IPS DF 19.7 (cell line): ENCODE results near the gene OSBPL6.
"Not testable (repeated sequence)": the region's sequence is repeated elsewhere in the genome, so short reads cannot be mapped to it uniquely, and the experiment has no call there.

Source experiments
- DNase-seq: peaks from one replicate; pipeline ENCODE4 v3.0.0-alpha.2; 2013; ENCODE audit warnings: low read depth, low spot score

Gene OSBPL6

DNA sequence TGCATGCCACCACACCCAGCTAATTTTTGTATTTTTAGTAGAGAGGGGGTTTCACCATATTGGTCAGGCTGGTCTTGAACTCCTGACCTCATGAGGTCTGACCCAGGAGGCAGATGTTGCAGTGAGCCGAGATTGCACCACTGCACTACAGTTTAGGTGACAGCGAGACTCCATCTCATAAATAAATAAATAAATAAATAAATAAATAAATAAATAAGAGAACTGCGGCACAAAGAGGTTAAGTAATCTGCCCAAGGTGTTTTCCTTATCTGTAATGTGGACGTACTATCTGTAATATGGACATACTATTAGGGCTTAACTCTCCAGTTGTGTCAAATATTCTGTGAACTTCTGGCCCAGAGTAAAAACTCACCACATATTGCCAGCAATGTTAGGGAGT, 4.1 kb downstream of the OSBPL6 start:
- DNase-seq = not testable (repeated sequence)

DNA sequence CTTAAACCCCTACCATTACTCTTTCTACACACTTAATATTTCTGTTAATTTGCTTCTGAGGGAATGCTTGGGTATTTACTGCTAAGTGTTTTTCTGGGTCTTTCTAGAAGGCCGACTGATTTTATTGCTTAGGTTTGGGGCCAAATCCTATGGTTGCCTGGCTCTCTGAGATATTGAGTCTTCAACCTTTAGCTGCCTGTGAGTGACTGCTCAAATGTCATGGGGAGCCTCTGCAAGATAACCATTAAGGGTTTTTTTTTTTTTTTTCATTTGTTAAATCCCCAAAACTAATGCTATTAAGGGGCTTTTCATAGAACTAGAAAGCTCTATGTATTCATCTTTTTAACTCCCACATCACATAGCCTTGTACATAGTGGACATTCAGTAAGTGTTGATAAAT, 5.0 kb downstream of the OSBPL6 start:
- no peak for DNase-seq

DNA sequence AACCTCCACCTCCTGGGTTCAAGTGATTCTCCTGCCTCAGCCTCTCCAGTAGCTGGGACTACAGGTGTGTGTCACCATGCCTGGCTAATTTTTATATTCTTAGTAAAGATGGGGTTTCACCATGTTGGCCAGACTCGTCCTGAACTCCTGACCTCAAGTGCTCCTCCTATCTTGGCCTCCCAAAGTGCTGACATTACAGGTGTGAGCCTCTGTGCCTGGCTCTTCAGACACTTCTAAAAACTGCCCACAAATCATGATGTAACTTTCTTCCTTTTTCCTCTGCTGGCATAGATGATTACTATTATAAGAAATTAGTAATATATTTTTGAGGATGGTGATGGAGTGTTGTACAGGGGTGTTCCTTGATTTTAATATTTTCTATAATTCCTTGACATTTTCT, 6.0 kb downstream of the OSBPL6 start:
- no peak for DNase-seq

DNA sequence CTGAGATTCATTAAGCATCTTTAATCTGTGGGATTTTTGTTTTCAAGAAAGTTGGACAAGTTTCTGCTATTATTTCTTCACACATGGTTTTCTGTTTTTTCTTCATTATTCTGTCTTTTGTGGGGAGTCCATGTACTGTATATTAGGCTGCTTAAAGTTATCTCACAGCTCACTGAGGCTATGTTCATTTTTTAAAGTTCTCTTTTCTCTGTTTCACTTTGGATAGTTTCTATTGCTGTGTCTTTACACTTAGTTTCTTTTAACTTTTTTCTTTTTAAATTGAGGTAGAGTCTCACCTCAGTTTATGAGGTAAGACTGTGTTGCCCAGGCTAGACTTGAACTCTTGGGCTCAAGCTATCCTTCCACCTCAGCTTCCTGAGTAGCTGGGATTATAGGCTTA, 8.6 kb downstream of the OSBPL6 start:
- no peak for DNase-seq

DNA sequence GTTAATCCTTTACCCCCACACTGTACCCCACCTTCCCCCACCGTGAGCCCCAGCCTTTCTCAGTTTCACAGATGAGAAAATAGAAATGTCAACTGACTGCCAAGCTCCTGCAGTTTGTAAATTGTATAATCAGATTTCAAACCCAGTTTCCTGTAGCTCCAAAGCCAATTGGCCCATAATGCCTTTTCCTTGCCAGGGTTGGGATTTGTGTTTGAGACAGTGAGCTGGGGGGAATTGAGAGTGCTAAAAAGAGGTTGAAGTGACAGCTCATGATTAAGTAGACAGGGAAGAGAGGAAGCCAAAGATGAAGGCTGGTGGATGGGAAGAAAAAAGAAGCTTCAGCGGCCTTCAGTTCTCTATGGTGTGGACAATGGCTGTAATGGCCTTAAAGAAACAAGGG, 10.7 kb downstream of the OSBPL6 start:
- no peak for DNase-seq

DNA sequence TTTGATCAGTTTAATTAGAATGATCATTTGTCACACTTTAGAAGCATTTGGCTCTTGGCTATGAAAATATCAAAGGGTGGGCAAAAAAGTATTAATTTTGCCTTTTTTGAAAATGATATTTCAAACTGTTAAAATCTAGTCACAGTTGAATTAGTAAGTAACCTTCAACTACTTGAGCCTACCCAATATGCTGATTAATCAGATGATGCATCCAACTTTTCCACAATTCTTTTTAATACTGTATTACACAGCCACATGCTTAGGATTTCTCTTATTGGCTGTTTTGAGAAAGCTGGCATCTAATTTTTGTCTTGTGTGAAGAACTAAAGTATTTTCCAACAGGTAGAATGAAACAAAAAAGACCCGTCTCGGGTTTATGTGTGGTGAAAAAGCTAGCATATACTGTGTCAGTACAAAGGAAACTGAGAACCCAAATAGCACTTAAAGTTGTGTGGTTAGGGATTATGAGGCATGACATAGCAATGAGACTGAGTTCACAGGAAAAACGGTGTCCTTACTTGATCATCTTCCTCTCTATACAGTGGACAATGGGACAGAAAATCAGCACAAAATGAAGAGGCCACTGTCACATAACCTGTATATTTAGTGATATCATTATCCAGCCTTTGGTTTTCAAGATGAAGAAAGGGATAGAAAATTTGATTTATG, 11.7 kb downstream of the OSBPL6 start:
- no peak for DNase-seq

DNA sequence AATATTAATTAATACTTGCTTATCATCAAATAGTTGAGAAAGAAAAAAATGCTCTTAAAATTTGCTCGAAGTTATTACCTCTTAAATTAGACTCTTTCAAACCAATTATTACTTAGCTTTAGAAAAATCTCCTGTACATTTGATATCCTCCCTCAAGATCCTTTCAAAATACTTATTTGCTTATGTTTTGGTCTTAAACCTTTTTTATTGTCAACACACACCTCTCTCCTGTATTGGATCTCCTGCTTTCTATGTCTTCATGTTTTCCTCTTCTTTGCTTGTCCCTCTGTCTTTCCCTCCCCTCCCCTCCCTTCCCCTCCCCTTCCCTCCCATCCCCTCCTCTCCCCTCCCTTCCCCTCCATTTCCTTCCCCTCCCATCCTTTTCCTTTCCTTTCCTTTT, 14.0 kb downstream of the OSBPL6 start:
- no peak for DNase-seq

DNA sequence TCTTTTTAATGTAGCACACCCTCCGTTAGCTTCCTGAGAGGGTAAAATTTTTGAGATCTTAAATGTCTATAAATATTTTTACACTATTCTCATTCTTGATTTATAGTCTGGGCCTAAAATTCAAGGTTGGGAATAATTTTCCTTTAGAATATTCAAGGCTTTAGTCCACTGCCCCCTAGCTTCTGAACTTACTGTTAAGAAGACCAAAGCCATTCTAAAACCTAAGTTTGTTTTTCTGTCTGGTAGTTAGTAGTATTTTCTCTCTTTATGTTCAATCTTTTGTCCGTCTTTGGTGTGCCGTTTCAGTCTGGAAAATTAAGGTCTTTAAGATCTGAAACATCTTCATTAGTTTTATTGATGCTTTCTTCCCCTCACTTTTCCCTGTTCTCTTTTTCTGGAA, 14.5 kb downstream of the OSBPL6 start:
- no peak for DNase-seq

DNA sequence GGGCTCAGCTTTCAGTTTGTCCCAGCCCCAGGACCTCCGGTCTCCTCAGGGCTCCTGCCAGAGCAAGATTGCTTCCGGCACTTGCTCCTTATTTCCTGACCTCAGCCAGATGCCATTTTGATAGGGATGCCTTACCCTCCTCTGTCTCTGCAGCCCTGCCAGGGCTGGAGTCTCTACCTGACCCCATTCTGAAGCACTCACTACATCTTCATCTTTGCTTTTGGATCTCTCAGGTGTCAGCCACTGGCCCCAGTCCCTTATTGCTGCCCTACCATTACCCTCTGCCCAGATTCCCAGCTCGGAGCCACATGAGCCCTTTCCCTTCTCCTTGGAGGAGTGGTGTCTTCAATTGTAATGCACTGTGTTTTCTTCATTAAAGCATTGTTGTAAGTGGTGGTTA, 17.1 kb downstream of the OSBPL6 start:
- no peak for DNase-seq

DNA sequence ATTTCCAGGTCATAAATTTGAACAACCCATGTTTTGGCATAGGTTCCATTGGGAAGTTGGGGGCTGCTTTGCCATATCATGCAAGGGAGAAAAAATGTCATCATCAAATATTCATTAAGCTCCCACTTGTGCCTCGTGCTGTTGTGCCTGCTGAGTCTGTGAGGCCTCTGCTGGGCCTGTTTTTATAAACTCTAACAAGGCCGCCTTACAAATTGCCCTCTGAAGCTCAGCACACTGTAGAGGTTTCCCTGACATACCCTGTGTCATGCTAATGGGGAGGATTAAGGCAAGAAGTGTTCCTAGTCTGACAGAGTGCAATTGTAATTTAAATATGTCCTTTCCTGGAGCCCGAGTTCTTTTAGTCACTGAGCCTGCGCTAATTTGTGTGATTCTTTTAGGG, 17.6 kb downstream of the OSBPL6 start:
- peak; percentile 88 for DNase-seq

DNA sequence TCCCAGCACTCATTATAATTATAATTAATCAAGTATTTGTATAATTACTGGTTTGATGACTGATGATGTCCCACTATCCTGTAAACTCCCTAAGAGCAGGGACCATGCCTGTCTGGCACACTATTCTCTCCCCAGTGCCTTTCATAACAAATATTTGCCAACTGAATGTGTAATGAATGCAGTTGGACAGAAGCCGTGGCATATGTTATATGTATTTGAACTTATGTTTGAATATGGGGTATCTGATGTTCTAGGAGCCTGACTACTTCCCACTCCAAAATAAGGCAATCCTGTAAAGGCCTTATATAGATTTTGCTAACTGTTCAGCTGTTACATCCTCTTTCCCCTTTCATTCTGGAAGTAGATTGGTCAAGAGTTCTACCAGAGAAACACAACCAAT, 19.7 kb downstream of the OSBPL6 start:
- DNase-seq = no peak

DNA sequence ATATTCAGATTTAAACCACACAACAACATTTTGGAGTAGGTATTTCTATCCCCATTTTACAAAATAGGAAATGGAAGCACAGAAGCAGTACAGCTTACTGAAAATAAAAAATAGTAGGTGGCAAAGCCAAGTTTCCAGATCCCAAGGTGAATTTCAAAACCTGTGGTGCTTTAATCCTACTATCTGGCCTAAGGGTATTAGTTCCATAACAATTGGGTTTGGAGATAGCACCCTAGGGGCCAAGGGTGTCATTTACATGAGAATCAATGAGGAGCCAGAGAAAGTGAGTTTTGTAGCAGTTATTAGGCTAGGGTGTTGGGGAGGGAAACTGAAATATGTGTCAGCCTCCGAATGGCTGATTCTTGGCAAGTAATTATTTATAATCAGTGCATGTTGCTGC, 24.9 kb downstream of the OSBPL6 start:
- no peak for DNase-seq

DNA sequence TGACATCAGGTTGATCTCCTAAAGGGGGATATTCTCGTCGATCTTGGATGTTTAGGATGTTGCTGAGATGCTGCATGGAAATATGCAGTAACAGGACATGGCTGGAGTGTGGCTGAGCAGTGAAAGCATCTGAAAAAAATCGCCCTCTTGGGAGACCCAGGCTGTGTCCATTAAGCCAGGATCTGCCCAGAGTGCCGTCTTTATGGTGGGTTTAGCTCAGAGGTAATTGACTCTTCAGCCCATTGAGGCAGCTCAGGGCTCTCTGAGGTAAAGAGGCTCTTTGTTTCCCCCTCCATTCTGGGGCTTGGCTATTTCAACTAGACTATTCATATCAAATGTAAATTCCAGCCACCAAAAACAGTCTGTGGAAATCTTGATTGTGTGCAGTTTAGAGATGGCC, 26.5 kb downstream of the OSBPL6 start:
- no peak for DNase-seq

DNA sequence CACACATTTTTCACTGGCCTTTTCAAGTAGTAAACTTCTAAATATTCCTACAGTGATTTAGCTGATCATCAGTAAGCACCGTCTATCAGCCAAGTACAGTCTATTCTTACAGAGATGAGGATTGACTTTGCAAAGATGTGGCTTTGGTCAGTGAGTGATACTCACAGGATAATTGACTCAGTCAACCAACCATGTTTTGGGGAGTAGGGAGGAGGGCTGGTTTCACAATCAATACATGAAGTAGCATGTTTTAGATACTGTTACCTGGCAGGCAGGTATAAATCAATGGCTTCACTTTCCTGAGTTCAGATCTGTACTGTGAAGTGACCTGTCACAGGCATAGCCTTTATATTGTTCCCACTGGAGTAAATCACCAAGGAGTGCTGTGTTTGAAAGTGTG, 27.2 kb downstream of the OSBPL6 start:
- DNase-seq = no peak

DNA sequence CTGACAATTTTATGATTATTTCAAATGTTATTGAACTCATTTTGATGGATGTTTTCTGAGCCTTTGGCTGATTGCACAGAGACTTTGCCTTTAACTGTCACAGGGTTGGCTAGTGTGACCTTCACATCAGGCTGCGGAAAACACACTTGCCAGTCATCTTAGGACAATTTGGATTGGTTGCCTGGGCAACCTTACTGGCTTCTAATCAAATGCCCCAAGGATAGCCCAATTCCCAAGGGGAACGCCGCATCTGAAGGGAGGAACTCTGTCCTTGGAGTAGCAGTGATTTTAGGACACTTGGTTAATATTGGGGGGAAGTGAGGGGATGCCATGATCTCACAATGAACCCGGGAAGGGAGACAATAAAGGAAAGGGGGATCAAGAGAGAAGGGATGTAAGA, 29.5 kb downstream of the OSBPL6 start:
- DNase-seq = no peak

DNA sequence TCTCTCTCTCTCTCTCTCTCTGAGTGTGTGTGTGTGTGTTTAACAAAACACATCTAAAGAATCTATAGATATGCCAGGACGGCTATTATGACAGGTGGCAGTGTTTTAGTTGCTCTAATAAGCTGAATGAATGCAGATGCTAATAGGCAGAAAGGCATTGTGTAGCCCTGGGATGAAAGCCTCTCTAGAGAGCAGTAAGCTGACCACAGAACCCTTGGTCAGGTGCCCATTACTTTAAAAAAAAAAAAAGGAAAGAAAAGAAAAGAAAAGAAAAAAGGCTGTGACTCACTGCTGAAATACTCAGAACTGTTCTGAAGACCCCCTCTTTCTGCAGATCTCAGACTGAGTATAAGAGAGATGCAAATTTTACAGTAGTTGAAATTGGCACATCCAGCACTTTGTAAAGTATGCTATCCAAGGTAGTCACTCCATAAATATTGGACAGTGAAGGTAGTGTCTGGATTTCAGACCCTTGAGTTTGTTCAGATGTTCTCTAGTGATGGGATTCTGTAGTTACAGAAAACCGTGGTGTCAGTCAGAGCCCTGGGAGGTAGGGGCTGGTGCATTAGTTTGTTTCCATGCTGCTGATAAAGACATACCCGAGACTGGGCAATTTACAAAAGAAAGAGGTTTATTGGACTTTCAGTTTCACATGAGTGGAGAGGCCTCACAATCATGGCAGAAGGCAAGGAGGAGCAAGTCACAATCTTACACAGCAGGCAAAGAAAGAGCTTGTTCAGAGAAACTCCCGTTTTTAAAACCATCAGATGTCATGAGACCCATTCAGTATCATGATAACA, 30.9 kb downstream of the OSBPL6 start:
- DNase-seq = no peak

DNA sequence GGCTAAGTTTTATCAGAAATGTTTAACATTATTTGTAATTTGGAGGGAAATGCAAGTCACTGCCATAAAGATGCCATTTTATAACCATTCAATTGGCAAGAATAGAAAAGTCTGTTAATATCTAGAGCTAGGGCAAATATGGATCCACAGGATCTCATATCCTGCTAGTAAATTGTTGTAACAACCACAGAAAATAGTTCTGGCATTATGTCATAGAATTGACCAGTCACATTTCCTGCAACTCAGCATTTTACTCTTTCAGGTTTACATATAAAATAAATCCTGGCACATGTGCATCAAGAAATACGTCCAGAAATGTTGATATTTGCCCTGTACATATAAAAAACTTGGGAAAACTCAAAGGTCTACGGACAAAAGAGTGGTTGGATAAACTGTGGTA, 32.9 kb downstream of the OSBPL6 start:
- no peak for DNase-seq

DNA sequence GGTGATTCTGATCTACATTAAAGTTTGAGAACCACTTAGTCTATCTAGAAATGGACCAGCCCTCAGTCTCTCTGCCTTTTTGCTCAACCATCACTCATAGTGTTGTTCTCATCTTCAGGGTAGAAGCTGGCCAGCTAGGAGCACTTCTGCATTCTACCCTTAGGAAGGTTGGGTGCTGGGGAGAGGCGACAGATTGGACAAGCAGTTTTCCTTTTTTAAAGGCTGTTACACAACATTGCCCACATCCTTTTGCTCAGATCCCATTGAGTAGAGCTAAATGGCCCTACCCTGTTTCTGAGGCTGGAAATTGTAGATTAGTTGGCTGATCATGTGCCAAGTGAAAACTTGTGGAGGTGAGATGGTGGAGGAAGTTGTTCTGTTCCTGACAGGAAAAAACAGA, 35.6 kb downstream of the OSBPL6 start:
- DNase-seq = no peak

DNA sequence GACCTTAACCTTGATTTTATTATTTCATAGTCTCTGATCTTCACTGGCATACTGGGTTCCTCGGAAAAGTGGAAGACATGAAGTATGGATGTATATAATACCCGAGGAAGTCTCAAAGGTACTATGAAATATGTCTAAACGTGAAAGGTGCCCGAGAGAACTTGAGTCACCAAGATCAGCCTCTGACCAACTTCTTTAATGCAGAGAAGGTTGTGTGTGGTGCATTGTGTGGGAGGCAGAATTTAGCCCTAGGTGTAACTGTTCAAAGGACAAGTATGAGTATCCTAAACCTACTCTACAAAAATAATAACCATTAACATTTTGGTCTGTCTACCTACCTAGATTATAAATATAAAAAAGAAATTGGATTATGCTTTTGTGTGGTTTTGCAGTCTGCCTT, 36.1 kb downstream of the OSBPL6 start:
- DNase-seq = no peak

DNA sequence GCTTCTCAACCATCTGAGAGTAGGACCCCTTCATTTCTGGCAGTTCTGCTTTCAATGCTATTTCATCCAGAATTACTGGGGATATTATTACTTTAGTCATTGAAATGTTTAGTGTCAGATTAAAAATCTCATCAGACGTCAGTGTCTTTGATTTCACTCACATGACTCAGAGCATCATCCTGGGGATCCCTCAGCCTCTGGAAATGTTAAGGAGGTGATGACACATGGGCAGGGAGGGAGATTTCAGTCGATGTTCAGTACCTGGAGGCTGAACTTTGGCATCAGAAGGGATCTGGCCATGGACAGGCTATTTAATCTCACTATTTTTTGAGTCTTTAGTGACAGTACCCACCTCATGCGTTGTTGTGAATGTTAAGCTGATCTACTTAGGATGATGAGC, 39.1 kb downstream of the OSBPL6 start:
- no peak for DNase-seq

DNA sequence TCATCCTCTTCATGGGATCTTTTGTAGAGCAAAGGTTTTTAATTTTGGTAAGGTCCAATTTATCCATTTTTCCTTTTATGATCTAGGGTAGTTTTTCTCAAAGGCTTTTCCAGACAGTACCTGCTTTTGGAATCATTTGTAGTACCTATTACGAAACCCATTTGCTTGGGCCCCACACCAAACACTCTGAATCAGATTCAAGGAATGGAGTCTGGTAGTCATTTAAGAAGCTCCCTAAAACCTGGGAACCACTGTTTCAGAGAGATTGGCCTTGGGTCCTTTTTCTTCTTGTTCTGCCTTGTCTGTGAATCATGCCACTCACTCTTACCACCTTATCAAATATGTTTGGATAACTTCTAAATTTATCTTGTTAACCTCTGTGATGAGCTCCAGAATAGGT, 40.3 kb downstream of the OSBPL6 start:
- no peak for DNase-seq

DNA sequence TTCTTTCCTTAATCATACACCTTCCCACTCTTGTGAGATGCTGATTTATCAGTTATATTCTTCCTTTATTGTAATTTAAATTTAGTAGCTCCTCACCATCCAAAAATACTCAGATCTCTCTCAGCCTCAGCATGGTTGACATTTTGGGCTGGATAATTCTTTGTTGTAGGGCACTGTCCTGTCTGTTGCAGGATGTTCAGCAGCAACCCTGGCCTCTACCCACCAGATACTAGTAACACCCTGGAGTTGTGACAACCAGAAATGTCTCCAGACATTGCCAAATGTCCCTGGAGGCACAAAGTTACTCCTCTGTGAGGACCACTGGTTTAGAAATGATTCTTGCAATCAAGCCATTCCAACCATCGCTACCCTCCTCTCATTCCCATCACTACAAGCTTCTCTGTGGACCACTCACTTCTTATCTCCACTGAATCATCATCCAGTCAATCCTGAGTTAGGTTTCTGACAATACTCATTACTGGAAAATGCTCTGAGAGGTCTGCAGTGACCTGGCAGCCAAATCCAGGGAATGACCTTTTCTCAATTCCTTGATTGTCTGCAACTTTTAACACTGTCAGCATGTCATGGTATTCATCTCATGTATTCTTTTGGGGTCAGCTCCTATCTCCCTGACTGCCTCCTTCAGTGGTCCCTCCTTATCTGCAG, 43.3 kb downstream of the OSBPL6 start:
- no peak for DNase-seq

DNA sequence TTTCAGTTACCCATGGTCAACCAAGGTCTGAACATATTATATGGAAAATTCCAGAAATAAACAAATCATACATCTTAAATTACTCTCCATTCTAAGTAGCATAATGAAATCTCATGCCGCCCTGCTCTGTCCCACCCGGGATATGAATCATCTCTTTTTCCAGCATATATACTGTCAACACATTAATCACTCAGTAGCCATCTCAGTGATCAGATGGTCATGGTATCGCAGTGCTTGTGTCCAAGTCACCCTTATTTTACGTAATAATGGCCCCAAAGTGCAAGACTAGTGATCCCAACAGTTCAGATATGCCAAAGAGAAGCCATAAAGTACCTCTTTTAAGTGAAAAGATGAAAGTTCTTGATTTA, 43.8 kb downstream of the OSBPL6 start:
- no peak for DNase-seq
